ENCODE measurements around the gene FFAR2.

DNA sequence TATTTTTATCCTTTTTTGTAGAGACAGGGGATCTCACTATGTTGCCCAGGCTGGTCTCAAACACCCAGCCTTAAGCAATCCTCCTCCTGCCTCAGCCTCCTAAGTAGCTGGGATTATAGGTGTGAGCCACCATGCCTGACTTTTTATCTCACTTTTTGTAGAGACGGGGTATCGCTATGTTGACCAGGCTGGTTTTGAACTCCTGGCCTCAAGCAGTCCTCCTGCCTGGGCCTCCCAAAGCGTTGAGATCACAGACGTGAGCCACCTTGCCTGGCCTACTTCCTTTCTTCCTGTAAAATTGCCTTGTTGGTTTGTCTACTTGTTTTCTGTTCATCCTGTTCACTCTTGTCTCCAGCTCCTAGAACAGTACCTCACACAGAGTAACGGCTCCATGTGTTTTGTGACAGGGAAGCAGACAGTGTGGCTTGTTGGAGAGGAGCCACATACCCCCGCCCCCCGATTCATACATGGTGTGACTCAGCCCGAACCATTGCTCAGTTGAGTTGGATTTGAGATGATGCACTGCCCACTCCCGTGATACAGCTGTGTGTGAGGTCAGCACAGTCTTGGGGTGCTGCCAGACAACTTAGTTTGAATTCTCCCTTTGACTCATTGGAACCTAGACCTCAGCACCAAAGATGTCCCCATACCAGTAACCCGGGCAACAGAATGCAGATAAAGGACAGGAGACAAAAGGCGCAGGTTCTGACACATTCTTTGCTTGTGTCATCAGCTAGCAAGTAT lies 43.0 kb upstream of the FFAR2 start:
- TF ChIP-seq CTCF (IDR thresholded peaks at IDR 0.05) (no peak), POLR2AphosphoS5 (IDR thresholded peaks at IDR 0.05) (no peak), EP300 (IDR thresholded peaks at IDR 0.05) (no peak), POLR2A (IDR thresholded peaks at IDR 0.05) (no peak)

Measured in suprapubic skin (tissue), 4 donors.